ENCODE data around the gene LIG4. TPM values are rescaled to one million over a fixed set of nuclear protein-coding genes. Genes with fewer than 3 reads are reported as not detected.
A peak's percentile ranks its signal among the peaks of the same experiment; 100 is the strongest.

Gene LIG4
- total and polyA plus RNA-seq, 4 donors: 4.3 to 9.5 (median 5.2) TPM

DNA sequence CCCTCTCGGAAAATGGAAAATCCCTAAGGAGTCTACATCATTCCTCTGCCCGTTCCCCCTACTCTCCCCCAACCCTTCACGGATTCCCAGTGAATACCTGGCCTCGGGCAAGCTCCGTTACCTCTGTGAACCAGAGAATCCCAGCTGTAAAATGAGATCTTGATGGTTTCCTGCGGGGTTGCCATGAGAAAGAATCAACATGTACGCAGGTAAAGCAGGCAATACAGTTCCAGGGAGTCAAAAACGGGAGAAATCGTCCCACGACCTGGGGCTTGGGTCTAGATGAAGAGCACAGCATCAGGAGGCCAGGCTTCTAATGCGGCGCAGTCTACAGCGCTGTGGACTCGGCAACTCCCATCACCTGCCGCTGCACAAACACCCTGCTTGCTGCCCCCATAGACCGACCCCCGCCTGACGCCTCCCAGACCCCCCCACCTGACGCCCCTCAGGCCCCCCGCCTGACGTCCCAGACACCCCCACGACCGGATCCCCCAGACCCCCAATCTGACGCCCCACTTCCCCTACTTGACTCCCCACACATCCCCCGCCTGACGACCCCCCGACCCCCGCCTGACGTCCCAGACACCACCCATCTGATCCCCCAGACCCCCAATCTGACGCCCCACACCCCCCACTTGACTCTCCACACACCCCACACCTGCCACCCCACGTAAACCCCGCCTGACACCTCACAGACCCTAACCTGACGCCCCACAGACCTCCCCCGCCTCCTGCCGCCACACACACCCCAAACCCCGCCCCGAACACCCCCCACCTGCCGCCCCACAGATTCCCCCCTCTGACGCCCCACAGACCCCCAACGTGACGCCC, 680 bp downstream of the LIG4 start:
- H3K27ac ChIP-seq (ENCODE audit: low read depth in 1 of 2, low read length in 2 of 2): no peak overlapping the region
- DNase-seq (ENCODE audit: low spot score): no peak
- TF ChIP-seq REST (IDR thresholded peaks at IDR 0.05) (no peak), RXRA (IDR thresholded peaks at IDR 0.05) (no peak)
- TF ChIP-seq, protein P1, sequence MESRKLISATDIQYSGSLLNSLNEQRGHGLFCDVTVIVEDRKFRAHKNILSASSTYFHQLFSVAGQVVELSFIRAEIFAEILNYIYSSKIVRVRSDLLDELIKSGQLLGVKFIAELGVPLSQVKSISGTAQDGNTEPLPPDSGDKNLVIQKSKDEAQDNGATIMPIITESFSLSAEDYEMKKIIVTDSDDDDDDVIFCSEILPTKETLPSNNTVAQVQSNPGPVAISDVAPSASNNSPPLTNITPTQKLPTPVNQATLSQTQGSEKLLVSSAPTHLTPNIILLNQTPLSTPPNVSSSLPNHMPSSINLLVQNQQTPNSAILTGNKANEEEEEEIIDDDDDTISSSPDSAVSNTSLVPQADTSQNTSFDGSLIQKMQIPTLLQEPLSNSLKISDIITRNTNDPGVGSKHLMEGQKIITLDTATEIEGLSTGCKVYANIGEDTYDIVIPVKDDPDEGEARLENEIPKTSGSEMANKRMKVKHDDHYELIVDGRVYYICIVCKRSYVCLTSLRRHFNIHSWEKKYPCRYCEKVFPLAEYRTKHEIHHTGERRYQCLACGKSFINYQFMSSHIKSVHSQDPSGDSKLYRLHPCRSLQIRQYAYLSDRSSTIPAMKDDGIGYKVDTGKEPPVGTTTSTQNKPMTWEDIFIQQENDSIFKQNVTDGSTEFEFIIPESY (IDR thresholded peaks at IDR 0.05): no peak
- TF ChIP-seq, protein P2, sequence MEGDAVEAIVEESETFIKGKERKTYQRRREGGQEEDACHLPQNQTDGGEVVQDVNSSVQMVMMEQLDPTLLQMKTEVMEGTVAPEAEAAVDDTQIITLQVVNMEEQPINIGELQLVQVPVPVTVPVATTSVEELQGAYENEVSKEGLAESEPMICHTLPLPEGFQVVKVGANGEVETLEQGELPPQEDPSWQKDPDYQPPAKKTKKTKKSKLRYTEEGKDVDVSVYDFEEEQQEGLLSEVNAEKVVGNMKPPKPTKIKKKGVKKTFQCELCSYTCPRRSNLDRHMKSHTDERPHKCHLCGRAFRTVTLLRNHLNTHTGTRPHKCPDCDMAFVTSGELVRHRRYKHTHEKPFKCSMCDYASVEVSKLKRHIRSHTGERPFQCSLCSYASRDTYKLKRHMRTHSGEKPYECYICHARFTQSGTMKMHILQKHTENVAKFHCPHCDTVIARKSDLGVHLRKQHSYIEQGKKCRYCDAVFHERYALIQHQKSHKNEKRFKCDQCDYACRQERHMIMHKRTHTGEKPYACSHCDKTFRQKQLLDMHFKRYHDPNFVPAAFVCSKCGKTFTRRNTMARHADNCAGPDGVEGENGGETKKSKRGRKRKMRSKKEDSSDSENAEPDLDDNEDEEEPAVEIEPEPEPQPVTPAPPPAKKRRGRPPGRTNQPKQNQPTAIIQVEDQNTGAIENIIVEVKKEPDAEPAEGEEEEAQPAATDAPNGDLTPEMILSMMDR (IDR thresholded peaks at IDR 0.05; ENCODE audit: low read depth, low read length, missing input control): no peak

DNA sequence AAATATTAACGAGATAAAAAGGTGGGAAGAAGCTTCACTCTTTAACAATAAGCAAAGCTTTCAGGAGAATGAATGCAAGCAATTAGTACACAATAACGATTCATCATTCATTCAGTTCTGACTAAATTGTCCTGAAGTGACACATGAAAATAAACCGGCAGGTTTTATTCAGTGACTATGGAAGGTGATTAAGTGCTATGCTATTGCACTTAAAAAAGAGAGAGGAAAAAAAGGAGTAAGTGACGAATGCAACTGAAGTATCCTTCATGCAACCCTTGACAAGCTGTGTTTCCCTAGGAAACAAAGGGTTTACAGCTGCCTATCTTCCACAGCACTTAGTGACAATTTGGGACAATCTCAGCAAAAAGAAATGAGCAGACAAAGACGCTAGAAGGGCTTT, 1.4 kb downstream of the LIG4 start:
- Histone ChIP-seq H3K9ac (ENCODE audit: low read depth in 1 of 2, low read length in 2 of 2) (no peak overlapping the region), H3K4me3 (ENCODE audit: low read depth in 1 of 3, low read length in 3 of 3) (no peak overlapping the region), H3K27ac (ENCODE audit: low read depth in 1 of 2, low read length in 2 of 2) (no peak overlapping the region), H3K36me3 (ENCODE audit: control insufficient read depth in 4 of 4, insufficient read depth in 3 of 4, low read depth in 1 of 4, low read length in 3 of 4) (peaks cover 0 to 14% (median 10%) of the 10 kb centered on the region in 4 donors), H3K27me3 (ENCODE audit: control insufficient read depth in 4 of 4, insufficient read depth in 4 of 4, low read length in 3 of 4) (no peaks in the 10 kb centered on the region), H3K9me3 (ENCODE audit: control insufficient read depth in 4 of 4, low read length in 3 of 4) (peaks cover 0 to 2% (median 0%) of the 10 kb centered on the region in 4 donors), H3K4me1 (ENCODE audit: control insufficient read depth in 4 of 4, insufficient read depth in 4 of 4, low read length in 3 of 4) (peaks cover 6 to 28% (median 14%) of the 10 kb centered on the region in 4 donors)
- 83% methylated on average over 5 of the region's 5 CpGs for WGBS
- no peak for DNase-seq (ENCODE audit: low spot score)
- TF ChIP-seq, protein P2 (IDR thresholded peaks at IDR 0.05; ENCODE audit: low read depth, low read length, missing input control): no peak
- TF ChIP-seq REST (IDR thresholded peaks at IDR 0.05) (no peak), FOXA2 (IDR thresholded peaks at IDR 0.05) (no peak), EGR1 (IDR thresholded peaks at IDR 0.05; ENCODE audit: low read depth in 2 of 2) (no peak), HNF4A (conservative IDR thresholded peaks at IDR 0.05) (no peak), YY1 (IDR thresholded peaks at IDR 0.05) (no peak), TAF1 (conservative IDR thresholded peaks at IDR 0.05) (no peak), MAX (IDR thresholded peaks at IDR 0.05) (no peak), RXRA (IDR thresholded peaks at IDR 0.05) (no peak), NR2F2 (IDR thresholded peaks at IDR 0.05) (no peak), RAD21 (IDR thresholded peaks at IDR 0.05) (no peak), HNF4G (IDR thresholded peaks at IDR 0.05) (no peak)
- TF ChIP-seq, protein P1 (IDR thresholded peaks at IDR 0.05): no peak

More for the DNA sequence above, 680 bp downstream of the LIG4 start:
- WGBS: 24% methylated on average over 41 of the region's 41 CpGs
- Histone ChIP-seq H3K4me1 (ENCODE audit: control insufficient read depth in 4 of 4, insufficient read depth in 4 of 4, low read length in 3 of 4) (peaks cover 6 to 33% (median 18%) of the 10 kb centered on the region in 4 donors), H3K9me3 (ENCODE audit: control insufficient read depth in 4 of 4, low read length in 3 of 4) (peaks cover 0 to under 1% (median 0%) of the 10 kb centered on the region in 4 donors), H3K4me3 (ENCODE audit: low read depth in 1 of 3, low read length in 3 of 3) (peak overlapping the region in 1 of 3 donors; percentile 61), H3K9ac (ENCODE audit: low read depth in 1 of 2, low read length in 2 of 2) (no peak overlapping the region), H3K36me3 (ENCODE audit: control insufficient read depth in 4 of 4, insufficient read depth in 3 of 4, low read depth in 1 of 4, low read length in 3 of 4) (peaks cover 0 to 11% (median 9%) of the 10 kb centered on the region in 4 donors), H3K27me3 (ENCODE audit: control insufficient read depth in 4 of 4, insufficient read depth in 4 of 4, low read length in 3 of 4) (no peaks in the 10 kb centered on the region)
